ENCODE data around the gene FAM83C. TPM values are rescaled to one million over a fixed set of nuclear protein-coding genes. Genes with fewer than 3 reads are reported as not detected.

FAM83C gene
- under 1 TPM in 3 of 4 donors, not detected in 1; 0.06 to 0.07 (median 0.06) TPM for polyA plus RNA-seq (ENCODE audit: insufficient read length in 4 of 4)

- no peak for DNase-seq (ENCODE audit: low read depth in 4 of 4, low spot score in 3 of 4)
Observed at GRCh38 chr20:35291654-35292503, at the start of gene FAM83C. FAM83C (minus strand) TSS chr20:35292425; CDS start chr20:35292304, 121 bp downstream.

- no peak for DNase-seq (ENCODE audit: low read depth in 4 of 4, low spot score in 3 of 4)
Observed at GRCh38 chr20:35341366-35342028, 49.3 kb upstream of the FAM83C start.

DNA sequence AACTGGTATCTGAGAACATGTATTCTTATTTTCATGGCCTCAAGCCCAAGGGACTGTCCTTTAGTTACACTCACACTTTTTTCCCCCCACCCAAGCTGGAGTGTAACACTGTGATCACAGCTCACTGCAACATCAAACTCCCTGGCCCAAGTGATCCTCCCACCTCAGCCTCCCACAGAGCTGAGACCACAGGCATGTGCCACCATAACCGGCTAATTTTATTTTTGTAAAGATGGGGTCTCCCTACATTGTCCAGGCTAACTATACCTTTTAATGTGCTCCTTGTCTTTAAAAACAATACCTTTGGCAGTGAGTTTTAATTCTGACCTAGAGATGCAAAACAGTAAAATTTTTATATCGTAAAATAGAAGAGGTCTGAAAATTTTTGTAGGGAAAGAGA, 48.2 kb upstream of the FAM83C start:
- DNase-seq (ENCODE audit: low read depth in 4 of 4, low spot score in 3 of 4), result no peak

GRCh38 chr20:35339636-35340035, 47.4 kb upstream of the FAM83C start:
- no peak for DNase-seq (ENCODE audit: low read depth in 4 of 4, low spot score in 3 of 4)

DNA sequence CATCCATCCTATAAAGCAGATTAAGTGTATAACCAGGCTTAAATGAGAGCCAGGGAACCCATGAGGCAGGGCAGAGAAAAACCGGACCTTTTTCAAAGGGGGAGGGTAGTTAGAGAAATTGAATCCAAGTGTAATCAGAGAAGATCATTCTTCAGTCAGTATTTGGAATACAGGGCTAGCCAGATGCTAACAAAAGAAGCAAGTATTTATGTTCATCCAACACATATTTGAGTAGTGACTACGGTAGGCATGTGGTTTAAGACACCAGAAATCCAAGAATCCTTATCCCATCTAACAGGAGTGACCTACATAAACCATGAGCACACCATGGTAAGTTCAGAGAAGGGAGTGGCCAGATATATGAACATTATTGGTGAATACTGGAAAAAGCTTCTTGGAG, 46.8 kb upstream of the FAM83C start:
- no peak for DNase-seq (ENCODE audit: low read depth in 4 of 4, low spot score in 3 of 4)

GRCh38 chr20:35334311-35335101, 42.3 kb upstream of the FAM83C start:
- no peak for DNase-seq (ENCODE audit: low read depth in 4 of 4, low spot score in 3 of 4)

DNA sequence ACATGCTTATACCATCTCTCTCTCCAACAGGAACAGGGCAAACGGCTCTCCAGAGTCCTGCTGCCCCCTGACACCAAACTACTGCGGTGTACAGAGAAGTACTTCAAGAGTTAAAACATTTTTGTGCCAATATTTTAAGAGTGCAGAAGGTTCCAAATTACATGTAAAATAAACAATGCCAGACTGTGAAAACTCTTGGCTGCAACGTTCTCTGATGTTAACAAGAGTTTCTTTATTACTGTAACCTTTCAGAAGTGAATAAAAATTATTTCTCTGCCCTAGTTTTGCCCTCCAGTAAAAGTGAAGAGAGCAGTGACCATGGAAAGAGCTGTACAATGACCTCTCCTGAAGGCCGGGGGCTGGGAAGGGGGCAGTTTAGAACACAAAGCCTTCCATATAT, 41.4 kb upstream of the FAM83C start:
- DNase-seq (ENCODE audit: low read depth in 4 of 4, low spot score in 3 of 4), result no peak

DNA sequence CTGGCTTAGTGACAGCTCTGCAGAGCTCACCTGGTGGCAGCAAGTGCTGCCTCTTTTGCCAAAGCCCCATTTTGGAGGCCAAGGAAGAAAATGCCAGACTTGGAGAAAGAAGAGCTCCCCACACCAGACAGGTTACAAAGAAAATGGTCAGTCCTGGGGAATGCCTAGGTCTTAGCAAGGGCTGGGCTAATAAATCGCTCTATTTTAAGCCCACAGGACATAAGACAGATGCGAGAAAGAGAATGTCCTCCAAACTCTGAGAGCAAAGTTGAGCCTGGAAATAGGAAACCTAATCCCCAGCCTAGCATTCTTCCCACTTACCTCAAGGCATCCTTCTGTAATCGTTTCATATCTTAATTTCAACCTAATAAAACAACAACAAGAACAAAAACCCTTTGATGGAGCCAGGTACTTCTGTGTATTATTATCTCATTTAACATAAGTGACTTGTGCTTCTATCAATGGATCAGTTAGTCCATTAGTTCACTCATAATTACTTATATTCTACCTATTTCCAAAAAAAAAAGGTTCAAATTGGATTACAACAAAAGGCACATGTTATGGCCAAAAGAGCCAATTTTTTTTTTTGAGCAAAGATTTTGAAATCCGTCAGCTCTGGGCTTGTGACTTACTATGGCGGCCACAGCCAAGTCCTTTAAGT, 40.4 kb upstream of the FAM83C start:
- no peak for DNase-seq (ENCODE audit: low read depth in 4 of 4, low spot score in 3 of 4)

DNA sequence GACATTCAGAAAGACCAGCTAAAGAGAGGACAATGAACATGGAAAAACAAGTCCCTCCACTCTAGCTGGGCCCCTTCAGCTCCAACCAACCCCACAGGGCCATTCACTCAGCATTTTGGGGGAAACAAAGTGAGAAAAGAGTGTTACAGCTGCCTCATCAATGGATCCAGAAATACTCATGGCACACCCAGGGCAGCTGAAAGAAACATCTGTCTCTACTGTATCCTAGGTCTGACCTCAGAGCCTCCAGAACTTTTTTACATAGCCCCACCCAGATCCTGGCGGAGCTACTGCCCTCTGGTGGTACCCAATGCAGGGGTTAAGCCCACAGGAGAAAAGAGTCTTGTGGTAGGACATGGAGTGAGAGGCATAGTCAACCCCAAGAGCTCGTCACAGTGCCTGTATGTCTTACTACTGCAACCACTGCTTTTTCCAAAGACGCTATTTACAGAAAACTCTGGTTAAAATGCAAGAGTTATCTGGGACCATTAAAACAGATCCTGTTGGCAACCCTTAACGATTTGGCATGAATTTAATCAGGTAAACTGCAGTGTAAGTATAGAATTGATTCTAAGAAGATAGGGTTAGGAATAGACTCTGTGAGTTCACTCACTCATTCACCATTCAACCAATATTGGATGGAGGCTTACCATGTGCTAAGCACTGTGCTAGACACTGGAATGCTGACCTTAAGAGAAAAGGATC, 37.4 kb upstream of the FAM83C start:
- DNase-seq (ENCODE audit: low read depth in 4 of 4, low spot score in 3 of 4), result no peak

DNA sequence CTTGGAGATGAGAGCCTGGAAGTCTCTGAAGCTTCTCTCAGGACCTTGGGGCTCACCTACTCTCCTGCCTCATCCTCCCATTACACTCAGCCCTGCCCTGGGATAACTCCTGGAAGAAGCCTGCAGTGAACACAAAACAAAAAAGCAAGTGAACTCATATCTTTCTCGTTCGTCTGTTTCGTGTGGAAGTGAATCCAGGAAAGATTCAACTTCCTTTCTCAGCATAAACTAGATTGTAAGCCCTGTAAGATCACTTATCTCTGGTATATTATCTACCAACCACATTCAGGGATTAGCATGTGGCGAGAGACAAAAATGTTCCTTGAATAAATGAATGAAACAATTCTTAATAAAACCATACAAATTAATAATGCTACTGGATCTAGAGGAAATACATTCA, 36.5 kb upstream of the FAM83C start:
- DNase-seq (ENCODE audit: low read depth in 4 of 4, low spot score in 3 of 4), result no peak

- DNase-seq (ENCODE audit: low read depth in 4 of 4, low spot score in 3 of 4), result no peak
Observed at GRCh38 chr20:35328095-35328685, 36.0 kb upstream of the FAM83C start.

DNA sequence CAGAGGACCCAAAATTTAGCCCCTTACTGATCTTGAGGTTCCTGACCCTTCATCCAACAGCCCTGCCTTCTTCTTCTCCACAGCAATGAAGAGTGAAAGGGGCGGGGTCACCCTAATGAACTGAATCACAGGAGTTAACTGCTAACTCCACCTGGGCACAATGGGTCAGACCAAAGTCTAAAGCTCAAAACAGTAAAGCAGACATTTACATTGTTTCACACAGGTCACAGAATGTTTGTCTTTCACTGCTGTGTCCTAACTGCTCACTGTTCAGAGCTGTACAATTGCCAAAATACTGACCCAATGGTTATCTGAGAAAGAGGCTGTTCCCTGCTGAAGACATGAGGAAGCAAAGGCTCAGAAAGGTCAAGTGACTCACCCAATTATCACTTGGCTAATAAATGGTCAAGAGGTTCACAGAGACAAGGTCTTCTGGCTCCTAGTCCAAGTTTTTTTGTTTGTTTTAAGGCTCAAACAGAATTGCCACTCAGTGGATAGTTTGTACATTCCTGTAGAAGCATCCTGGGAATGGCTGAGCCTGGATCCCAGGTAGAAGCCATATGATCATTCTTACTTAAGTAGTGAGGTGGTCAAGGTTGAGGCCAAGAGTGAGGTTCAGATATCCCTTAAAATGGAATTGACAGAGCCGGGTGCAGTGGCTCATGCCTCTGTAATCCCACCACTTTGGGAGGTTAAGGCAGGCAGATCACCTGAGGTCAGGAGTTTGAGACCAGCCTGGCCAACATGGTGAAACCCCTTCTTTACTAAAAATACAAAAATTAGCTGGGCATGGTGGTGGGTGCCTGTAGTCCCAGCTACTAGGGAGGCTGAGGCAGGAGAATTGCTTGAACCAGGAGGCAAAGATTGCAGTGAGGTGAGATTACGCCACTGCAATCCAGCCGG, 35.1 kb upstream of the FAM83C start:
- no peak for DNase-seq (ENCODE audit: low read depth in 4 of 4, low spot score in 3 of 4)

- DNase-seq (ENCODE audit: low read depth in 4 of 4, low spot score in 3 of 4), result no peak
Observed at GRCh38 chr20:35326740-35327073, 34.5 kb upstream of the FAM83C start.

DNA sequence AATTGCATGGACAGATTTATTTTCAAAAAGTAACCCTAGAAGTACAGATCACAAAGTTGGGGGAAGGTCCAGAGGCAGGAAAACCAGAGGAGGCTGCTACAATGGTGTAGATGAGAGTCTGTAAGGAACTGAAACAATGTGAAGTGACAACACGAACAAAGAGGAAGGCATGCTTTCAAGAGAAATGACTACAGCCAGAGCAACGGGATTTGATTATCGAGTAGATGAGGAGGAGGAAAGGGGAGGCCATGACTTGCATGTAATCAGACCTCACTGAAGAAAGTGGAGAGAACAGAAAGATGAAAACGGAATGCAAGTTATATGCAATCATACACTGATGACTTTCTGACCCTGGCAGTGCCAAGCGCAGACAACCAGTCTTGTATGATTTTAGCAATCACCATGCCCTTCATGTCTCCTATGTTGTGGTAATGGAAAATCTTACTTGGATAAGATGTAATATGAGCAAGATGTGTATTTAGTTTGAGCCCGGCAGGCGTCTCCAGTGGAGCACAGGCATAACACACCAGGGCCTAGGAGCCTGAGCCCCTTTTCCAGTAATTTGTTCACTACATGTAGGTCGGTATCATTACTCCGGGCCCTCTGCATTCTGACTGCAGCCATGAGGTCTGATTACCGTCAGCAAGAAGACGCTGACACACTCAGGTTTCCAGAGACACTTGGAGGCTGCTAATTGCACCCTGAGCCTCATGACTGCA, 34.0 kb upstream of the FAM83C start:
- DNase-seq (ENCODE audit: low read depth in 4 of 4, low spot score in 3 of 4), result no peak

DNA sequence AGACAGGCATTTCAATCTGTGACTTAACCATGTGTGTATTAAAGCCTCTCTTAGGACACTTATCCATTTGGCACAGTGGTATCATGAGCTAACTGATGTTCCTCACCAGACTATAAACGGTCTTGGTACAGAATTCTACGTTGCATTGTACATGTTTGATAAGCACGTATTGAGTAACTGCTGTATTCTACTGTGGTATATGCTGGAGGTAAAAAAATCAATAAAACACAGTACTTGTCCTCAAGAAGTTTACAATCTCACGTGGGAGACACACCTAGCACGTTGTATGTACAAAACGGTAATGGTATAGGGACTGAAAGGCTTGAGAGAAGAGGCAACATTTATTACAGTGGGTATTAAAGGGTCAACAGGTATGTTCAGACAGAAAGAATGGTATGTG, 33.2 kb upstream of the FAM83C start:
- DNase-seq (ENCODE audit: low read depth in 4 of 4, low spot score in 3 of 4), result no peak

GRCh38 chr20:35320396-35321126, 28.3 kb upstream of the FAM83C start:
- DNase-seq (ENCODE audit: low read depth in 4 of 4, low spot score in 3 of 4), result no peak

DNA sequence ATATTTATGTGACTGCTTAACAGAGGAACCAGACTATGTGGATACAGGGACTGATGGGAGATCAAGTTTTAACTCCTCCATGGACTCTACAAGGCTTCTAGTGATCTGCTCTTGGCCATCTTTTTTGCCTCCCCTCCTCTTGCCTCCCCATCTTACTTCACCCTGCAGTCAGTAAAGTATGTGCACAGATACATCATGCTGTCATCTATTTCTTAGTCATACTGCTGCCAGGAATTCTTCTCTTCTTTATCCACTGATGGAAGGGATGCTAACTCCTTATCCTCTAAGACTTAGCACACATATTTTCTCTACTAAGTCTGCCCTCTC, 27.6 kb upstream of the FAM83C start:
- no peak for DNase-seq (ENCODE audit: low read depth in 4 of 4, low spot score in 3 of 4)

Measured in right renal pelvis (tissue), 4 donors.